Ureter (tissue), 1 donor: ENCODE data around the gene CDCA4. TPM values are rescaled to one million over a fixed set of nuclear protein-coding genes. Genes with fewer than 3 reads are reported as not detected.

Experiments used
- DNase-seq: peaks from one replicate; pipeline ENCODE4 v3.0.0-alpha.2; 2020; ENCODE audit warnings: low spot score
- total RNA-seq: library from RNA; stranded (reverse); gene quantifications from one replicate; pipeline ENCODE4 v1.2.4, GENCODE V29; 2023
- donor health status: DM: yes; HTN: yes; CAD: no.

The CDCA4 gene
- total RNA-seq, 1 donor from 2014 or later: 8.1 TPM

GRCh38 chr14:104975481-104976197 lies 45.2 kb downstream of the CDCA4 start:
- no peak for DNase-seq

DNA sequence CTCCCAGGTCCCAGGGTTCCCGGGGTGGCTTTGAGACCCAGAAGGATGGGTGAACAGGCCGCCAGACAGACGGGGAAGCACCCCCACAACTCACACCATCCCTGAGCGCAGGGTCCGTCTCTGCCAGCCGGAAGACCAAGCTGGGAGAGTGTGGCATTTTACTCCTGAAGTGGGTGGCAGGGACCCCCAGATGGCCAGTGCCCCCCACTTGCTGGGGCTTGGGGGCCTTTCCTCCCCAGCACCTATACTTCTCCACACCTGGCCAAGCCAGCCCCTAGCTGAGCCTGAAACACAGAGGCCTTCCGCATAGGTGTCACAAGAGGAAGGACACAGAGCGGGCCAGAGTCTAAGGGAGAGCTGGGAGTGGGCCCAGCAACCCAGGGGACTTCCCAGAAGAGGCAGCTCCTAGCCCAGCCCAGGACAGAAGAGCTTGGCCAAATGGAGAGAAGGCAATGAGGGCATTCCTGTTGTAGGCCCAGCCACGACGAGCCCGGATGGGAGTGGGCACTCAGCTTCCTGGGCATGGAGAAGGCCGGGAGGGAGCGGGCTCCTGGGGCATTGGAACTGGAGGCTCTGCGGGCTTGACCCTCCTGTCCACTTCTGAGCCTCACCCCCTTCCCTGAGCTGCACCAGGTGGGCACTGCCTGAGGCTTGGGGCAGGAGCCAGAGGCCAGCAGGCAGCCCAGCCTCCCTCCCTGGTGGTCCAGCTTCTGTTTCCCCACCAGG lies 46.1 kb downstream of the CDCA4 start:
- no peak for DNase-seq

- no peak for DNase-seq
Measured at GRCh38 chr14:104974146-104974541, 46.7 kb downstream of the CDCA4 start.

GRCh38 chr14:104973385-104974145 lies 47.3 kb downstream of the CDCA4 start:
- peak; percentile 75 for DNase-seq

- DNase-seq: peak; percentile 94
Measured at GRCh38 chr14:104973135-104973384, 47.8 kb downstream of the CDCA4 start.

GRCh38 chr14:104972301-104973134 lies 48.4 kb downstream of the CDCA4 start:
- peak; percentile 82 for DNase-seq

DNA sequence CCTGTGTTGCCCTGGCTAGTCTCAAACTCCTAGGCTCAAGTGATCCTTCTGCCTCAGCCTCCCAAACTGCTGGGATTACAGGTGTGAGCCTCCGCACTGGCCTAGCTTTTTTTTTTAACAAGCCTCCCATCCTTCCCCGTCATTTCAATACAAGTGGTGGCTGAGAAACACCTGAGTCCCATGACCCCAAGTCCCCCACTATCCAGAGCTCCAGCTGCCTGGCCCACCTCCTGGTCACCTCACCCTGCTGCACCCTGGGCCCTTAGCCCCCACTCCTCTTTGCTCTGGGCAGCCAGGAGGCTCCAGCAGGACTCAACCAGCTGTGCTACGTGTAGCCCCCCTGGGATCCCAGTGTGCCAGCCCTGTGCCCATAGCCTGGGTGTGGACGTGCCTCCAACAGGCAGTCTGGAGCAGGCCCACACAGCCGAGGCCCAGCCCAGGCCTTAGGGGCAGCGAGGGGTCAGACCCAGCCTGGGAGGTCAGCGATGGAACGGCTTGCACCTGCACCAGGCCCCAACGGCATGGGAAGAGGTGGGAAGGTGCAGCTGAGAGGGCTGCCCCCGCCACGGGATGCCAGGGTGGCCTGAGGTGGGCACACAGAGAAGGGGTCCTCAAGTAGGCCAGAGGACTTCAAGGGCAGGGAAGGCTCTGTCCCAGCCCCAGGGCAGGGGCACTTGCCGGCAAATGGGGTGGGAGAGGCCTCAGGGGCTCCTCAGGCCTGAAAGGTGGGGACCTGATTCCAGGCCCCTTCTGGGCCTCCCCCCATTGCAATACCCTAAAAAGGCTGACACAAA lies 49.2 kb downstream of the CDCA4 start:
- DNase-seq: no peak

DNA sequence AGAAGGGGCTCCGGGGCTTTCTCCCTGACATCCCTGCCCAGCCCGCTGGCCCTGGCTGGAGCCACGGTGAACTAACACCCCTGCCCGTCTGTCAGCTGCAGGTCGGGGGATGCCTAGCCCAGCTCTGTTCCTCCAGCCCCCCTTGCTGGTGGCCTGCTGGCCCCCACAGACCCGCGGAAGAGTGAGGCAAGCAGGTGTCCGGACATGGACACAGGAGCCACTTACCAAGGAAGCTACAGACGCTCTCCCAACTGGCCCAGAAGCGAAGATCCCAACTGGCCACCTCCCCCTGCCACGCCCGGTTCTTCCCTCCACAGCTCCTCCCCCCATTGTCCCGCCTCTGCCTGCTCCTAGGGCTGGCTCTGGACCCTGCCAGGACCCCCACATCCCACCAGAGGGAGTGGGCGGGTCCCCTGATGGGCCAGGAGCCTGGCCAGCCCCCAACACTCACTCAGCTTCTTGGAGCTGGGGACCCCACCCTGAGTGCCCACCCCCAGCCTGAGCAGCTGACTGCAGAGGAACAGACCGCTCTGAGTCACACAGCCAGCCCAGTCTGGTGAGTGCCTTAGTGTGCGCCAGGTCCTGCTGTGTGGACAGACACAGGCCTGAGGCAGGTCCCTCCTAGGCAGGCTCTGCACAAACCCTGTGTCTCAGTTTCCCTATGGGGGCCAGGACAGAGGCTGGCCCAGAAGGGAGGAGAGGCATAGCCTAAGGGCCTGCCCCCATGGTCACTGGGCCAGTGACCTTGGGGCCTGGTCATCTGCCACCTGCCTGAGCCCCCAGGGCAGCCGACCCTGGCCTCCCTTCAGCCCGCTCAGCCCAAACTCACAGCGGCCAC lies 50.4 kb downstream of the CDCA4 start:
- DNase-seq: peak; percentile 70

DNA sequence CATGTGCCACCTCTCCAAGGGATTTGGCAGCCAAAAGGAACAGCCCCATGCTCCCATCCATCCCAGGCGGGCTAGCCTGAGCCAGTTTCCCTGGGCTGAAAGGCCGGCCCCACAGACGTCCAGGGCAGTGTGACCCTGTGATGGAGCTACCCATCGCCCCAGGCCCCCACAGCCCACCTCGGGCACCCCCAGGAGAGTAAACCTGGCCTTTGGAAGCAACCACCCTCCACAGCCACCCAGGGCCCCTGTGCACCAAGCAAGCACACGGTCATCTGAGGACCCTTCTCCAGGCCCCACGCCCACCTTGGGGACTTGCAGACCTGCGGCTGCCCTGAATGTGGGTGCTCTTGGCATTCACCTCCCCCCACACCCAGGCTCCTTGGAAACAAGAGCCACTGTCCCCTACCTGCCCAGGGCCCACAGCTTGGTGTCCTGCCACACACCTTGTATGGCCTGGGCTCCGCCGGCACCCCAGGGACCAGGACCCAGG lies 51.1 kb downstream of the CDCA4 start:
- DNase-seq: no peak

DNA sequence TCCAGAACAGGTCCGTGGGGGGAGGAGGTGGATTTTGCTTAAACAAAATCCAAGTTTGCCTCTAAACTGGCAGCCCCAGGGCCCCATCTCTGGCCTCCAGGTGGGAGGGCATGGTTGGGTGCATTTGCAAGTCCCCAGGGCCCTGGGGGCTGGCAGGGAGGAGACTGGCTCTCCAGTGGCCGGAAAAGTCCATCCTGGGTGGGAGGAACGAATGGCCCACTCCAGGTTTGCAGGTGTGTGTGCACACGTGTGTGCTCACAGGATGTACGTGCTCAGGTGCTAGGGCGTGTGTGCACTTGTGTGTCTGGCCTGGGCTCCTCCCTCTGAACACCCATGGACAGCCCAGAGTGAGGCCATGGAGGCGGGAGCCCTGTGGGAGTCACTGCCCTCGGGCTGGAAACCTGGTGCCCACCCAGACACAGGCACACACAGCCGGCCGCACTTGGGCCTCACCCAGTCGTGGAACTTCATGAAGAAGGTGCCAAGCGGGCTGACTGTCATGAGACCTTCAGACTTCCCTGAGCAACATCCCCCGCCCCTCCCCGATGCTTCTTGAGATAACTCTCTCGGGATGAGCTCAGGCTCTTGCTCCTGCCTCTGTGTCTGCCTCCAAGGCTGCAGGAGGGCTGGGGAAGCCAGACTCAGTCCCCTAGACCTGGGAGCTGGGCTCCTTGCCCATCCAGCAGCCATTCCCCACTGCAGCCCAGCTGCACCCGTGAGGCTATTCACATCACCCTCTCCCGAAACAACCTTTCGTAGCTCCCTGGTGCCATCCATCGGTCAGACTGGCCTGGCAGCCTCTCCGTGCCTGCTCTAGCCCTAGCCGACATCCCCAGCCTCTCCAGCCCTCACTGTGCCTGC lies 52.1 kb downstream of the CDCA4 start:
- peak; percentile 70 for DNase-seq

DNA sequence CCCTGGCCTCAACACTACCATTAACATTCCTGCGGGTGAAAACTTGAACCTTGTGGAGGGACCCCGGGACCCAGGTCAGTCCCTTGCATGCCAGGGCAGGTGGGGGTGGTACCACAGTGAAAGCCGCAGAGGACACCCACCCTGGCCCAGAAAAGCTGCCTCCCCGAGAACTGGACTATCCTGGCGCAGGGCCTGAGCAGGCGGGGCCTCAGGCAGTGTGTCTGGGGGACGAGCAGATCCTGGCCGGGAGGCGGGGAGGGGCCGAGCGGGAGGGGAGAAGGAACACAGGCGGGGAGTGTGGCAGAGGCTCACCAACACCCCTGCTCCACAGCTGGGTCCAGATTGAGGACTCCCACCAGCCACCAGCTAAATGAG lies 52.7 kb downstream of the CDCA4 start:
- DNase-seq: peak; percentile 90

GRCh38 chr14:104967386-104968152 lies 53.3 kb downstream of the CDCA4 start:
- DNase-seq: peak; percentile 82

DNA sequence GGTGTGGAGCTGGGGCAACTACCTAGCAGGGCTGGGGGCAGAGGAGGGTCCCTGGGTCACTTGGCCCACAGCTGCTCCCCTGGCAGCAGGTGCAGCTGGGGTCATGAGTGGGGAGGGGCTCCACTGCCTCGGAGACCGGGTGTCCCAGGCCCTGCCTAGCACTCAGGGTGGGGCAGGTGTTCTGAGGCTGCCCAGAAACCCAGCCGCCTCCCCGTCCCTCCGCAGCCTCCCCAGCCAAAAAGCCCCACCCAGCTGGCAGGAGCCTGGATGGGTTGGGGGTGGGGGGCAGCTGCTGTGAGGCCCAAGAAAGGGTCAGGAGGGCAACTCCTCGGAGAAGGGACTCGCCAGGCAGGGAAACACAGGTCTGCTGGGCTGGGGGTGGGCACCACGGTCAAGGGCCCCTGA lies 53.9 kb downstream of the CDCA4 start:
- DNase-seq: no peak

- no peak for DNase-seq
Measured at GRCh38 chr14:104966261-104966865, 54.5 kb downstream of the CDCA4 start.

DNA sequence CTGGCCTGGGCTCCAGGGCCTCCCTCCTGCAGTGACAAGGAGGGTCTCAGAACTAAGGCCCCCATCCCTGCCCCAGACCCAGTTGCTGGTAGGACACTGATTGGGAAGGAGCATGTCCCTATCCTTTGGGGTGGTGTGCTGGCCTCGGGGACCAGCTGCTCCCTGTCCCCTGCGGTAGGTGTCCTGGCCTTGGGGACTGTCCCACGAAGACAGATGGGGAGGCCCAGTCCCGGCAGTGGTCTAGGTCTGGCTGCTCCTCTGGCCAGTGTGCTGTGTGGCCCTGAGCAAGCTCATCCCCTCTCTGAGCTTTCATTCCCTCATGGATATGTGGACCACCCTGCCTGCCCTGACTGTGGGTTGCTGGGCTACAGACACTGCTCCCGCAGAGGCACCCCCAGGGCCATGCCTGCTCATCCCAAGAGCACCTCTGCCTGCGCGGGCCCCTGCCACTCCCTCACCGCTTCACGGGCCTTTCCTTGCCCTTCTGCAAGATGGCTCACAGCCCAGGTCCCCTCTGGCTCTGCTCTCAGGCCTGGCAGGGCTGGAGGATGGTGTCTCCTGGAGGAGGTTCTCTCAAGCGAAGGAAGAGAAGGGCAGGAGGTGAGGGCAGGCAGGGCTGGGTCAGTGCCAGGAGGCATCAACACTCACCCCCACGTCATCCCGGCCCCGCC lies 55.2 kb downstream of the CDCA4 start:
- no peak for DNase-seq

- no peak for DNase-seq
Measured at GRCh38 chr14:104964546-104964945, 56.3 kb downstream of the CDCA4 start.
